Stimulated activated CD8-positive, alpha-beta memory T cell treated with anti-CD3 and anti-CD28 coated beads, Interleukin-4, amount 100 ng/mL, for 48 hours (primary cell): ENCODE measurements around the gene KCNJ13.
A peak's percentile ranks its signal among the peaks of the same experiment; 100 is the strongest.

Experiments
- DNase-seq: peaks from one replicate; pipeline ENCODE4 v3.0.0-alpha.2; 2020

KCNJ13 gene

GRCh38 chr2:232776435-232776834, at the start of gene KCNJ13:
Gene KCNJ13 (minus strand): TSS chr2:232776565. CDS start chr2:232771362, 5,203 bp downstream.
- DNase-seq = no peak

DNA sequence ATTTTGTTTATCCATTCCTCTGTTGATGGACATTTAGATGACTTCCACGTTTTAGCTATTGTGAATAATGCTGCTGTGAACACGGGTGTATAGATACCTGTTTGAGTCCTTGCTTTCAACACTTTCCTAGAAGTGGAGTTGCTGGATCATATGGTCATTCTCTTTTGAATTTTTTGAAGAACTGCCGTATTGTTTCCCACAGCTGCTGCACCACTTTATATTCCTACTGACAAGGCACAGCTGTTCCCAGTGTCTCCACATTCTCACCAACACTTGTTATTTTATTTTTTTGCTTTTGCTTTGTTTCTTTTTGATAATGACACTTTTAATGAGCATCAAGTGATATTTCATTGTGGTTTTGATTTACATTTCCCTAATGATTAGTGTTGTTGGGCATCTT, 41.4 kb upstream of the KCNJ13 start:
- no peak for DNase-seq

DNA sequence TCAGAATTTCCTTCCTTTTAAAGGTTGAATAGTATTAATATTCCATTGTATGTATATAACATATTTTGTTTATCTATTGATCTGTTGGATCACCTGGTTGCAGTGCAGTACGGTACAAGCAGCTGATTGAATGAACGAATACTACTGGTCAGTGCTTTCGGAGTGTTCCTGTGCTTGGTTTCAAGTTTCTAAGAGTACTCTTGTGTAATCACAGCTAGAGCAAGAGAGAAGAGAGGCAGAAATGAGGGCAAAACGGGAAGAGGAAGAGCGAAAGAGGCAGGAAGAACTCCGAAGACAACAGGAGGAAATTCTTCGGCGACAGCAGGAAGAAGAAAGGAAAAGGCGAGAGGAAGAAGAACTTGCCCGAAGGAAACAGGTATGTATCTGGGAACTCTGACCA, 40.3 kb upstream of the KCNJ13 start:
- no peak for DNase-seq

DNA sequence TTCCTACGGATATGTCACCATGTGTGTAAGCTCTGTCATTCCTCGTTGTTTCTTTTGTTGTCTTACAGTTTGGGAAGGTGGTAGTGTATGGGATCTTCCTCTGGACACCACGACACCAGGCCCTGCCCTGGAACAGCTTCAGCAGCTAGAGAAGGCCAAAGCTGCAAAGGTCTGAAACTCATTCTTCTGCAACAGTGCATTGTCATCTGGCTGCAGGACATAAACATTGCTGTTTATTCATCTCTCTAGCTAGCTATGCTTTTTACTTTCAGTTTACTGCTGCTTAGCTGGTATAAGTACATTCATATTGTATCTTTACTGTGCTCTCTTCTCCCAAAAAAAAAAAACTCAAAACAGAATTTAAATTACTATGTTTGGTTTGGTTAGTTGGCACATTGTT, 39.2 kb upstream of the KCNJ13 start:
- DNase-seq = no peak

DNA sequence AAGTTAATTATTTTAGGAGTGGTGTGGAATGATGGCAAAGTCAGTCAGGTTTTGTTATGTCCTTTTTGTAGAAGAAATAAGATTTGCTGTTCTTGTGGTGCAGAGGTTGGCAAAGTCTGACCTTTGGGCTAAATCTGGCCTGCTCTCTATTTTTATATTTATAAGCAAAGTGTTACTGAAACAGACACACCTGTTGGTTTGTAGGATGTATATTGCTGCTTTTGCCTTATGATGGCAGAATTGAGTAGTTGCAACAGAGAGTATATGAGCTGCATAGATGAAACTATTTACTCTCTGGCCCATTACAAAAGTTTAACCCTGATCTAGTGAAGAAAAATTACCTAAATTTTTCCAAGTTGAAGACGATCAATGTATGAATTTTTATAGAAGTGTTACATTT, 34.1 kb upstream of the KCNJ13 start:
- no peak for DNase-seq

- DNase-seq = no peak
These were observed 33.2 kb upstream of the KCNJ13 start for GRCh38 chr2:232809349-232810124.

- no peak for DNase-seq
These were observed 25.7 kb upstream of the KCNJ13 start for GRCh38 chr2:232802091-232802490.

DNA sequence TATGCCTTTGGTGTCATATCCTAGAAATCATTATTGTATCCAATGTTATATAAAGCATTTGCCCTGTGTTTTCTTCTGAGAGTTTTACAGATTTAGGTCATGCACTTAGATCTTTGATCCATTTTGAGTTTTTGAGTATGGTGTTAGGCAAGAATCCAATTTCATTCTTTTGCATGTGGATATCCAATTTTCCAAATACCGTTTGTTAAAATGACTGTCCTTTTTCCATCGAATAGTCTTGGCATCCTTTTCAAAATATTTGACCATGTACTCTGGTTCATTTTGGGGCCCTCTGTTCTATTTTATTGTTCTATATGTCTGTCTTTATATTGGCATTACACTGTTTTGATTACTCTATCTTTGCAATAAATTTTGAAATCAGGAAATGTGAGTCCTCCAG, 23.8 kb upstream of the KCNJ13 start:
- DNase-seq = no peak

DNA sequence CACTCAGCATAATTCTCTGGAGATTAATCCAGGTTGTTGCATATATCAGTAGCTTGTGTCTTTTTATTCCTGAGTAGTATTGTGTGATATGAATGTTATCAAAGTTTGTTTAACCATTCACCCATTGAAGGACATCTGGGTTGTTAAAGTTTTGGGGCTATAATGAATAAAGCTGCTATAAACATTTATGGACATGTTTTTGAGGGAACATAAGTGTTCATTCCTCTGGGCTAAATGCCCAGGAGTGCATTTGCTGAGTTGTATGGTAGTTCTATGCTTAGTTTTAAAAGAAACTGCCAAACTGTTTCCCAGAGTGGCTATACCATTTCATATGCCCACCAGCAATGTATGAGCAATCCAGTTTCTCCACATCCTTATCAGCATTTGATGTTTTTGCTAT, 21.8 kb upstream of the KCNJ13 start:
- DNase-seq = no peak

GRCh38 chr2:232795920-232796319, 19.6 kb upstream of the KCNJ13 start:
- DNase-seq = no peak

DNA sequence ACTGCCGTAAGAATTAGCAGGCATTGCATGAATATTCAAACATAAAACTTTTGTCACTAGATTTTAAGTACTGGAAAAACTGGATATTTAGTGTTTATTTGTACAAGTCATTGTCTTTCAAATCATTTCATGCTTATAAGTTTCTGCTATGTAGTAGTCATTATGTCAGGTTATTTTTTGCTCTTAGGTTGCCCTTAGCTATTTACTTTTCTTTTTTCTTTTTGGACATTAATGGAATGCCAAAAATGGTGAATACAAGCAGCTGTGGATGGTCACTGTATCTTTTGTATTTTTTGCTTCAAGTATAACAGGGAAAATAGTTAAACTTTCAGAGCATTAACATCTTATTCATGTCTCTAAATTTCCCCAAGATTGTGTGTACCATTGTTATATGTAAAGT, 18.6 kb upstream of the KCNJ13 start:
- DNase-seq = no peak

- no peak for DNase-seq
These were observed 16.9 kb upstream of the KCNJ13 start for GRCh38 chr2:232793271-232793670.

DNA sequence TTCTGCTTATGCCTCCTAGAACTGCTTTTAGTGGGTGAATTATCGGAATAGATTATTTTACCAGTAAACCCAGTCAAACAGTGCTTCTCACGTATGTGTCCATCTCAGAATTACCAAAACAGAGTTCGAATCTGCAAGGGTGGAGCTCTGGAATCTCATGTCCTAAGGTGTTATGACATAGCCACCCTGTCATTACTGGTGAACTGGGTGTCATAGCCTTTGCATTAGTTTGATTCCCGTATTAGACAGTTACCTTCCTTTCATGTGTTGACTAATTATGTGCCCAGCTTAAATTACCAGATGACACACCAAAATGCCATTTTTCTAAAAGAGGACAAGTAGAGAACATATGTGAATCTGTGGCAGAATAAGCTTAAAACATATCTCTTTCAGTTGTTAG, 15.2 kb upstream of the KCNJ13 start:
- no peak for DNase-seq

DNA sequence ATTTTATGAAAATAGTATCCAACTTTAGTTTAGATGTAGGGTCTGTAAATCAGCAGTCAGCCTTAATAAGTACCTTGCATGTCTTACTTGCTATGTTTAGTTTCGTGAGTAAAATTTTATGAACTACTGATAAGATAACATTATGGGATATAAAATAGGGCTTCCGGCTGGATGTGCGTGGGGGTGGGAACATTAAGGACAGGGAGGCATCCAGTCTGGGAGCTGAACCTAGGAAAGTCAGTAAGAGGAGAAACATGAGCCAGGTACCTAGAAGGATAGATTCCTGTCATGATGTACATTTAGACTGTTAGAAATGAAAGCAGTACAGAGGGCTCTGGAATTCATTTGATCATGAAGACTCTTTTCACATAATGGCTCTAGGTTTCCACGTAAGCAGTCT, 12.7 kb upstream of the KCNJ13 start:
- no peak for DNase-seq

DNA sequence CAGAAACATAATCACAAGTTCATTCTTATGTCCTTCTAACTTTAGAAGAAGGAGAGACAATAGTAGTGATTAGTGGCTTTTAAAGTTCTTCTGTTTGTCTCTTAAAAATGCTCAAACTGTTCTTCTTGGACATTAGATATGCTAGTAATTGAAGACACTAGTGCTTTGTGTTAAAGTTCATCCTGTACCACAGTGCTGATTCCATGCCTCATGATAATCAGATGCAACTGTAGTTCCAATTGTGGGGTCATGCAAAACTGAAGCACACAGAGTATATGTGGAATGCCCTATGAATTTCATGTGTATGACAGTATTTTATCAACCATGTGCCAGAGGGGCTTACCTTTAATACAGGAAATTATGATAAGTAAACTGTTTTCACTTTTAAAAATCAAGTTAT, 11.4 kb upstream of the KCNJ13 start:
- no peak for DNase-seq

GRCh38 chr2:232783278-232783677, 6.9 kb upstream of the KCNJ13 start:
- no peak for DNase-seq

GRCh38 chr2:232781765-232782164, 5.4 kb upstream of the KCNJ13 start:
- peak; percentile 36 for DNase-seq

GRCh38 chr2:232779934-232780333, 3.6 kb upstream of the KCNJ13 start:
- DNase-seq = no peak

GRCh38 chr2:232779465-232779864, 3.1 kb upstream of the KCNJ13 start:
- no peak for DNase-seq

DNA sequence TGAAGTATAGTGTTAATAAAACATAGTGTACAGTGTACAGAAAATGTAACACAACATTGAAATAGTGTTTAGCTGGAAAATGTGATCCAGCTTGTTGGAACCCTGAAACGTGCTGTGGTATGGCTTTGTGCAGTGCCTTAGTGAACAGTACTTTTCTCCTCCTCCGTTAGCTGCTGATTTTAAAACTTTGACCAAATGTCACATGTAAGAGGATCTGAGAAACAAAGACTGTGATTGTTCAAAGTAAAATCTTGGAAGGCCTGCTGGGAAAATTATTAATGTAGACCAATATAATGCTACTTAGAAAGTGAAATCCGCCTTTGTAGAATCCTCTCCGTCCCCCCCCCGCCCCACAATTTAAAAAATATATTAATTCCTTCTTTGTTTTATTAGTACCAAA, 911 bp upstream of the KCNJ13 start:
- DNase-seq = no peak

GRCh38 chr2:232773815-232774214, 2.5 kb downstream of the KCNJ13 start:
- no peak for DNase-seq

GRCh38 chr2:232772531-232772930, 3.8 kb downstream of the KCNJ13 start:
- no peak for DNase-seq

- DNase-seq = no peak
These were observed 4.5 kb downstream of the KCNJ13 start for GRCh38 chr2:232771870-232772269.

DNA sequence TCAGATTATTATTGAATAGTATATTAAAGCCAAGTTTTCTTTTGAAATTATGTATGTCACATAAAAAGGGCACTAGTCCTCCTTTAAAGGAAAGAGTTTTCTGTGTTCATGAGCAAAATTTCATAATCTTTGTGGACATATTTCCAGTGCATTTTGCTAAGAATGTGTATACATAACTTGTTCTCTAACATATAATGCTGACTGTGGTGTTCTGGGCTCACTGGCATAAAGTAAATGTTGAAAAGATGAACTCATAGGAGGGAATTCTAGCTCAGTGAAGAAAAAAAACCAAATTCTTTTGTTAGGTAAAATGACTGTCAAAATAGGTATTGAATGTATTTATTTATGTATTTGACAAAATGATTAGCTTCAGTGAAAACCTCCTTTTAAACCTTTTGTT, 6.2 kb downstream of the KCNJ13 start:
- no peak for DNase-seq

DNA sequence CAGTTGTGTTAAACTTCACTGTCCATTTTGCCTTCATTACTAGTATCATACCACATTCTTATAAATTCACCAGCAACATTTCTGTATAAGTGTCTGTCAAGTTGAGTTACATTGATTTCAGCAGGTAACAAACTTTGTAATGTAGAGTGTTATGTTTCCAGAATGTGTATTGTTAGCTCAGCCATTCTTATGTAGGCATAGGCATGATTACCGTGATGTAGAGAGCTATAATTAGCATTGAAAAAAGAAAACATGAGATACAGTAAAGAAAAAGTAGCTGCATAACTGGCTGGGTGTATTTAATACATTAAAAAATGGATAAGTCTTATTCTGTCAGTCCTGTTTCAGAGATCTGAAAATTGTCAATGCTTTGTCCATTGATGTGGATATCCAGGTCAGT, 8.5 kb downstream of the KCNJ13 start:
- DNase-seq = no peak
